Superior temporal gyrus (tissue), 1 donor: Measurements from ENCODE around the gene ALKBH4.
"Not testable (repeated sequence)": the region's sequence is repeated elsewhere in the genome, so short reads cannot be mapped to it uniquely, and the experiment has no call there.

Experiments used
- DNase-seq: peaks from one replicate; pipeline ENCODE4 v3.0.0-alpha.2; 2016; ENCODE audit errors: extremely low spot score

The ALKBH4 gene

GRCh38 chr7:102464577-102465280 lies at the start of gene ALKBH4, which contains the start of gene LRWD1:
ALKBH4 (minus strand) TSS chr7:102464863; CDS start chr7:102464836, 27 bp downstream.
LRWD1 (plus strand) TSS chr7:102464984; CDS start chr7:102465081, 97 bp downstream.
- peak; percentile 89 for DNase-seq

GRCh38 chr7:102512642-102513221 lies 48.1 kb upstream of the ALKBH4 start:
- DNase-seq: peak; percentile 7

GRCh38 chr7:102511860-102512522 lies 47.3 kb upstream of the ALKBH4 start:
- not testable (repeated sequence) for DNase-seq

GRCh38 chr7:102510575-102510974 lies 45.9 kb upstream of the ALKBH4 start:
- DNase-seq: not testable (repeated sequence)

GRCh38 chr7:102507410-102508088 lies 42.9 kb upstream of the ALKBH4 start:
- DNase-seq: not testable (repeated sequence)

- not testable (repeated sequence) for DNase-seq
Measured at GRCh38 chr7:102505298-102506185, 40.9 kb upstream of the ALKBH4 start.

GRCh38 chr7:102503141-102503540 lies 38.5 kb upstream of the ALKBH4 start:
- DNase-seq: not testable (repeated sequence)

GRCh38 chr7:102498321-102498720 lies 33.7 kb upstream of the ALKBH4 start:
- not testable (repeated sequence) for DNase-seq

- DNase-seq: not testable (repeated sequence)
Measured at GRCh38 chr7:102497308-102497707, 32.6 kb upstream of the ALKBH4 start.

GRCh38 chr7:102496861-102497260 lies 32.2 kb upstream of the ALKBH4 start:
- DNase-seq: not testable (repeated sequence)

GRCh38 chr7:102494473-102495149 lies 29.9 kb upstream of the ALKBH4 start:
- not testable (repeated sequence) for DNase-seq

- DNase-seq: not testable (repeated sequence)
Measured at GRCh38 chr7:102494026-102494425, 29.4 kb upstream of the ALKBH4 start.

GRCh38 chr7:102493220-102493935 lies 28.7 kb upstream of the ALKBH4 start:
- not testable (repeated sequence) for DNase-seq

- not testable (repeated sequence) for DNase-seq
Measured at GRCh38 chr7:102490529-102491075, 25.9 kb upstream of the ALKBH4 start.

- DNase-seq: not testable (repeated sequence)
Measured at GRCh38 chr7:102484317-102484716, 19.7 kb upstream of the ALKBH4 start.

- DNase-seq: not testable (repeated sequence)
Measured at GRCh38 chr7:102481962-102482361, 17.3 kb upstream of the ALKBH4 start.

GRCh38 chr7:102479982-102480637 lies 15.4 kb upstream of the ALKBH4 start:
- not testable (repeated sequence) for DNase-seq

GRCh38 chr7:102479209-102479584 lies 14.5 kb upstream of the ALKBH4 start:
- not testable (repeated sequence) for DNase-seq
